ENCODE data around the gene NOTUM. TPM values are rescaled to one million over a fixed set of nuclear protein-coding genes. Genes with fewer than 3 reads are reported as not detected.

NOTUM gene
- total RNA-seq, 2 donors from 2014 or later, result 0.17 to 6.8 TPM

DNA sequence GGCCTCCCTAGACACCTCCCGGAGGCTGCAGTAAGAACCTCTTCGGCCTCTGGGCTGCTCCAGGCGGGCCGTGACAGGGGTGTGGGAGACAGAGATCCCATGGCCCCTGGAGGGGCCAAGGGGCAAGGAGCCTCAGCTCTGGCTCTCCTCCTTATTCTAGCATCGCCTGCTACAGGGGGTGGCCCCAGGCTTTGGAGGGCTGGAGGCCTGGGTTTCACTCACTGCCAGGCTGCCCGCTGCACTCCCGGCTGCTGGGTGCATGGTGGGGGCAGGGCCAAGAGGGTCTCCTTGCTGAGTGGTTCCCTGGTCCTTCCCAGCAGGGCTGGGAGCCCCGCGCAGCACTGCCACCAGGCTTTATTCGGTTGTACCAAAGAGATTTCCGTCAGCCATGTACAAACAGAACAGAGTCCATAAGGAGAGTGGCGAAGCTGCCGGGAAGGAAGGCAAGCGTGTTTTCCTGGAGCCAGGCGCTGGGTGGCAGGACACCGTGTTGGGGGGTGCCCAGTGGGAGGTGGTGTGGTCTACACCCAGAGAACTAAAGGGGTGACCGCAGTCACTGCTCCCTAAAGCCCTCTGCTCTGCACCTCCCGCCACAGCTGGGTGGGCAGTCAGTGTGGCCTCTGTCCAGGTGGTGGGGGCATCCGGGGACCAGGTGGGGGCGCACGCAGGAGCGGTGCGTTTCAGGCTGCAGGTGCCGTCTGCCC lies 56.9 kb downstream of the NOTUM start:
- Mint-ChIP-seq H3K9me3 (no peaks in the 10 kb centered on the region), H3K4me3 (no peak overlapping the region), H3K36me3 (ENCODE audit: low read depth) (peaks cover 23% of the 10 kb centered on the region), H3K27ac (no peak overlapping the region), H3K4me1 (peaks cover 8% of the 10 kb centered on the region), H3K27me3 (peaks cover 7% of the 10 kb centered on the region)
- no peak for ATAC-seq (replicated peaks)

DNA sequence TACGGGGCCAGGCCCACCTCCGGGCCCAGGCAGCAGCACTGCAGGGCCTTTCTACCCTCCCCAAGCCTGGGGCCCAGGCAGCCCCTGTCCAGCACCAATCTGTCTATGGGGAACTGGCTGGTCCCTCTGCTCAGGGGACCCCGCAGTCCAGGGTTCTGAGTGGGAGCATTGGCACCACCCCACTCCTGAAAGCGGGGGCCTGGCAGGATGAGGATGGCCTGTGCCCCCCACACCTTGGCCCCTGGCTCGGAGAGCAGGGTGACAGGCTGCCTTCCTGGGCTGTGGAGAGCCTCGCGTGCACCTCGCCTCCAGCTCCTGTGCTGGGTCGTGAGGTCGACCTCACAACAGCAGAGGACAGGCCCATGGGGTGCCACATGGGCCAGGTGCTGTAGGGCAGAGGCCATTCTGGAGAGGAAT lies 57.6 kb downstream of the NOTUM start:
- Mint-ChIP-seq H3K27ac (no peak overlapping the region), H3K27me3 (peaks cover 7% of the 10 kb centered on the region), H3K4me3 (no peak overlapping the region), H3K4me1 (peaks cover 8% of the 10 kb centered on the region), H3K9me3 (no peaks in the 10 kb centered on the region), H3K36me3 (ENCODE audit: low read depth) (peaks cover 29% of the 10 kb centered on the region)
- no peak for ATAC-seq (replicated peaks)

DNA sequence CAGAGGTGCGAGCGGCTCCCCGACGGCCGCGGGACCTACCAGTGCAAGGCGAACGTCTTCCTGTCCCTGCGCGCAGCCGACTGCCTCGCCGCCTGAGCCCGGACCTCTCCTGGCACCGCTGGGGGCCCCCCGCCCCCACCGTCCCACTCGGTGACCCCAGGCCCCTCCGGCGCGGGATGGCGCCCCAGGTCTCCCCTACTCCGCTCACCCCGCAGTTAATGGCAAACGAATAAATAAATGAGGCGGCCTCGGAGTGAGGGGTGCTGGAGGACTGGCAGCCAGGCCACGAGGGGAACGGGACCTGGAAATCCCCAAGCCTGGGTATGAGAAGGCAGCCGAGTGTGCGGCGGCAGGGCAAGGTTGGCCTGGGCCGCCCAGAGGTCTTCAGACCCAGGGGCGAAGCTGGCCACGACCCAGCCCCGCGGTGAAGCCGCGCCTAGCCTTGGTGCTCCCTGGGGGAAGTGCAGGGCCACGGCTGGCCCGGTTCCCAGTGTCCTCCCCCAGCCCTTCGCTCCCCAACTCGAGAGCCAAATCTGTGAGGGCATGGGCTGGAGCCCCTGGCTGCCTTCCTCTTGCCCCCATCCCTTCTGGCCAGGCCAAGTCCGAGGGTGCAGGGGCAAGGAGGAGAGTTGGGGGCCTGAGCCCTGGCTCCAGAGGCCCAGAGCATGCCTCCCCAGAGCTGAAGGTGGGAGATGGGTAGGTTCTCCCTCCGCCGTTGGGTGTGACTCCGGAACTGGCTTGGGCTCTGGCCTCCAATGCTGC lies 58.2 kb downstream of the NOTUM start:
- Mint-ChIP-seq H3K27me3 (peaks cover 7% of the 10 kb centered on the region), H3K4me1 (peaks cover 8% of the 10 kb centered on the region), H3K36me3 (ENCODE audit: low read depth) (peaks cover 35% of the 10 kb centered on the region), H3K27ac (no peak overlapping the region), H3K9me3 (no peaks in the 10 kb centered on the region), H3K4me3 (no peak overlapping the region)
- peak; percentile 27 for ATAC-seq (replicated peaks)

Other genes with a start within 250 kb of the NOTUM start
- gene SLC25A10, start 248.9 kb downstream of the NOTUM start, total RNA-seq, result 10 to 100 TPM; 15.4 to 38.9 TPM
- gene GCGR, start 157.0 kb downstream of the NOTUM start, total RNA-seq, result under 1 TPM in 1 of 2 donors, not detected in 1; 0.26 TPM
- 10 to 100 TPM; 45.7 to 94.4 TPM for gene MCRIP1, start 127.9 kb downstream of the NOTUM start, total RNA-seq
- not detected for gene PPP1R27, start 126.1 kb downstream of the NOTUM start, total RNA-seq
- 100 to 1,000 TPM; 506 to 602 TPM for gene P4HB, start 100.7 kb downstream of the NOTUM start, total RNA-seq
- gene ARHGDIA, start 89.8 kb downstream of the NOTUM start, total RNA-seq, result 100 to 1,000 TPM; 384 to 814 TPM
- gene ALYREF, start 69.6 kb downstream of the NOTUM start, total RNA-seq, result 100 to 1,000 TPM; 103 to 251 TPM
- 100 to 1,000 TPM; 103 to 123 TPM for gene ANAPC11, start 69.5 kb downstream of the NOTUM start, total RNA-seq
- gene NPB, start 58.9 kb downstream of the NOTUM start, total RNA-seq, result under 1 TPM; 0.17 to 0.53 TPM
- 10 to 100 TPM; 10.1 to 26.8 TPM for gene PCYT2, start 49.8 kb downstream of the NOTUM start, total RNA-seq
- gene SIRT7, start 43.0 kb downstream of the NOTUM start, total RNA-seq, result 10 to 100 TPM; 41.3 to 47.5 TPM
- 10 to 100 TPM; 28.9 to 32.6 TPM for gene MAFG, start 33.5 kb downstream of the NOTUM start, total RNA-seq
- gene PYCR1, start 23.9 kb downstream of the NOTUM start, total RNA-seq, result 10 to 100 TPM; 25.1 to 40.6 TPM
- not detected for gene MYADML2, start 14.0 kb downstream of the NOTUM start, total RNA-seq
- gene ASPSCR1, start 16.4 kb upstream of the NOTUM start, total RNA-seq, result 10 to 100 TPM; 22.3 to 30.3 TPM
- gene CENPX, start 61.7 kb upstream of the NOTUM start, total RNA-seq, result 100 to 1,000 TPM in 1 of 2 donors, 10 to 100 TPM in 1; 66.1 to 102 TPM
- gene LRRC45, start 62.1 kb upstream of the NOTUM start, total RNA-seq, result 10 to 100 TPM; 14.0 to 23.9 TPM
- 1 to 10 TPM; 6.6 to 7.7 TPM for gene RAC3, start 70.5 kb upstream of the NOTUM start, total RNA-seq
- 10 to 100 TPM; 63.1 to 91.0 TPM for gene DCXR, start 76.5 kb upstream of the NOTUM start, total RNA-seq
- 10 to 100 TPM; 21.1 to 25.2 TPM for gene RFNG, start 90.6 kb upstream of the NOTUM start, total RNA-seq
- 10 to 100 TPM; 46.2 to 97.2 TPM for gene GPS1, start 90.7 kb upstream of the NOTUM start, total RNA-seq
- gene DUS1L, start 104.6 kb upstream of the NOTUM start, total RNA-seq, result 100 to 1,000 TPM in 1 of 2 donors, 10 to 100 TPM in 1; 59.7 to 129 TPM
- gene FASN, start 137.0 kb upstream of the NOTUM start, total RNA-seq, result 100 to 1,000 TPM; 109 to 242 TPM

All from activated T-helper 17 cell treated with anti-CD3 and anti-CD28 coated beads, Interleukin-2, amount 50 U/mL, for 72 hours (primary cell).